ENCODE measurements around the gene GRB2.

GRB2 gene

DNA sequence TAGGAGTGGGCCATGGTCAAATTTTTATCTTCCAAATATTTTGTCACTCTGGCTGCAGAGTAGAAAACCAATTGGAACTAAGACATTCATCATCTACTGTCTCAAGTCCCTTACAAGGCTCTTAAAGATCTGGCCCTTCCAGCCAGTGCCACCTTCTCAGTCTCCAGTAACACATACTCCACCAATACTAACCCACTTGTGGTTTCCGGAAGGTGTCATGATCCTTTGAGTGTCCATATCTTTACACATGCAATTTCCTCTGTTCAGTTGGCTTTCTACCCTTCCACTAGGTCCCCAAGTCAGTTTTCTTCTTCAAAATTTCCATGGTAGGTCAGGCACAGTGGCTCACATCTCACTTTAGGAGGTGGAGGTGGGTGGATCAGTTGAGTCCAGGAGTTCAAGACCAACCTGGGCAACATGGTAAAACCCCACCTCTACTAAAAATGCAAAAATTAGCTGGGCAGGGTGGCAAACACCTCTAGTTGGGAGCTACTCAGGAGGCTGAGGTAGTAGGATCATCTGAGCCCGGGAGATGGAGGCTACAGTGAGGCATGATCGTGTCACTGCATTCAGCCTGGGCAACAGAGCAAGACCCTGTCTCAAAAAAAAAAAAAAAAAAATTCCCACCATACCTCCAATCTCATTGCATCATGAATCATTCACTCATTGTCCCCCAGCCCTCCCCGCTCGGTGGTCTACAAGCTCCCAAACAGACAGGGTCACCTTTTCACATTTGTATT lies 6.0 kb upstream of the GRB2 start:
- H3K4me1 ChIP-seq = no peaks in the 10 kb centered on the region
- H3K4me2 ChIP-seq (ENCODE audit: low read length) = no peak overlapping the region
- H3K79me2 ChIP-seq = no peaks in the 10 kb centered on the region
- H3K36me3 ChIP-seq (ENCODE audit: control insufficient read depth, insufficient read depth, low read length) = no peaks in the 10 kb centered on the region
- H3K27me3 ChIP-seq (ENCODE audit: control insufficient read depth, insufficient read depth, low read length) = no peaks in the 10 kb centered on the region
- no peak overlapping the region for H3K9ac ChIP-seq
- no peak overlapping the region for H3K4me3 ChIP-seq (ENCODE audit: low read depth, low read length)
- H3K9me3 ChIP-seq (ENCODE audit: control insufficient read depth, low read length) = no peaks in the 10 kb centered on the region
- no peak overlapping the region for H3K27ac ChIP-seq
- TF ChIP-seq, protein P1, sequence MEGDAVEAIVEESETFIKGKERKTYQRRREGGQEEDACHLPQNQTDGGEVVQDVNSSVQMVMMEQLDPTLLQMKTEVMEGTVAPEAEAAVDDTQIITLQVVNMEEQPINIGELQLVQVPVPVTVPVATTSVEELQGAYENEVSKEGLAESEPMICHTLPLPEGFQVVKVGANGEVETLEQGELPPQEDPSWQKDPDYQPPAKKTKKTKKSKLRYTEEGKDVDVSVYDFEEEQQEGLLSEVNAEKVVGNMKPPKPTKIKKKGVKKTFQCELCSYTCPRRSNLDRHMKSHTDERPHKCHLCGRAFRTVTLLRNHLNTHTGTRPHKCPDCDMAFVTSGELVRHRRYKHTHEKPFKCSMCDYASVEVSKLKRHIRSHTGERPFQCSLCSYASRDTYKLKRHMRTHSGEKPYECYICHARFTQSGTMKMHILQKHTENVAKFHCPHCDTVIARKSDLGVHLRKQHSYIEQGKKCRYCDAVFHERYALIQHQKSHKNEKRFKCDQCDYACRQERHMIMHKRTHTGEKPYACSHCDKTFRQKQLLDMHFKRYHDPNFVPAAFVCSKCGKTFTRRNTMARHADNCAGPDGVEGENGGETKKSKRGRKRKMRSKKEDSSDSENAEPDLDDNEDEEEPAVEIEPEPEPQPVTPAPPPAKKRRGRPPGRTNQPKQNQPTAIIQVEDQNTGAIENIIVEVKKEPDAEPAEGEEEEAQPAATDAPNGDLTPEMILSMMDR (IDR thresholded peaks at IDR 0.05) = no peak
- H2AFZ ChIP-seq = no peak overlapping the region

DNA sequence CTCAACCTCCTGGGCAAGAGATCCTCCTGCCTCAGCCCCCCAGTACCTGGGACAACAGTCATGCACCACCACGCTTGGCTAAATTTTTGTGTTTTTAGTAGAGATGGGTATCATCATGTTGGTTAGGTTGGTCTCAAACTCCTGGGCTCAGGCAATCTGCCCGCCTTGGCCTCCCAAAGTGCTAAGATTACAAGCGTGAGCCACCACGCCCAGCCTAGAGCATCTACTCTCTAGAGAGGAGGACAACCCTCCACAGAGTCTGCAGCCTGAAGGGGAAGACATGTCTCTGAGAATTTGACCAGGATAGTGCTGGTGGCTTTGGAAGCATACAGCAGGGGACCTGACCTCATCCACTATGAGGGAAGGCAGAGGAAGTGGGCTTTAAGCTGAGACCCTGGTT lies 4.7 kb upstream of the GRB2 start:
- no peak overlapping the region for H3K9ac ChIP-seq
- H2AFZ ChIP-seq = no peak overlapping the region
- no peaks in the 10 kb centered on the region for H3K79me2 ChIP-seq
- H3K27me3 ChIP-seq (ENCODE audit: control insufficient read depth, insufficient read depth, low read length) = no peaks in the 10 kb centered on the region
- no peaks in the 10 kb centered on the region for H3K9me3 ChIP-seq (ENCODE audit: control insufficient read depth, low read length)
- H3K4me1 ChIP-seq = no peaks in the 10 kb centered on the region
- TF ChIP-seq, protein P1 (IDR thresholded peaks at IDR 0.05) = no peak
- no peak overlapping the region for H3K4me3 ChIP-seq (ENCODE audit: low read depth, low read length)
- H3K27ac ChIP-seq = no peak overlapping the region
- H3K36me3 ChIP-seq (ENCODE audit: control insufficient read depth, insufficient read depth, low read length) = no peaks in the 10 kb centered on the region
- H3K4me2 ChIP-seq (ENCODE audit: low read length) = no peak overlapping the region

DNA sequence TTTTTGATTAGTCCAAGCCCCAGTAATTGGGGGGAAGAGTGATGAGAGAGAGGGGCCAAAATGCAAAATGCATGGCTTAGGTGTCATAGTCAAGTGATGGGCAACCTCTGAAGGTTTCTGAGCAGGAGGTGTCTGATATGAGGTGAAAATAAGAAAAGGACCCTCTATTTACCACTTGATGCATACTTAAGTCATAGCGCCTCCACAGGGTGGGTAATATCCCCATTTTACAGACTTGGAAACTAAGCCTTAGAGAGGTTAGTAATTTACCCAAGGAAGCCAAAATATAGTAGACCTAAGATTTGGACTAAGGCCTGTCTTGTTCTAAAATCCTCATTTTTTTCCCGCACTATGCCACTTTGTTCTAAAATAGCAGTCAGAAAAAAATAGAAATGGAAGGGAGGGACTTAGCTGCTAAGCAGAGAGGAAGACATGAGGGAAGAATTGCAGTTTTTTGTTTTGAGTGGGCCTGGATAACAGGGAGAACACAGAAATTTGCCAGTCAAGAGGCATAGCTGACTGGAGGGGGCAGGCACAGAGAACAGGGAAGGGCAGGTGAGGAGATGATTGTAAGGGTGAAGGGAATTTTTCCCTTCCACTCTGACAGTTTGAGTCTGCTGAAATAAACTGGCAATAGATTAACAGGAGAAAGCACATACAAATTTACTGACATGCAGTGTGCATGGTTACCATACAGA lies 2.3 kb upstream of the GRB2 start:
- no peaks in the 10 kb centered on the region for H3K9me3 ChIP-seq (ENCODE audit: control insufficient read depth, low read length)
- H3K27ac ChIP-seq = no peak overlapping the region
- no peaks in the 10 kb centered on the region for H3K27me3 ChIP-seq (ENCODE audit: control insufficient read depth, insufficient read depth, low read length)
- no peak overlapping the region for H3K9ac ChIP-seq
- no peak overlapping the region for H2AFZ ChIP-seq
- TF ChIP-seq, protein P1 (IDR thresholded peaks at IDR 0.05) = no peak
- H3K4me1 ChIP-seq = no peaks in the 10 kb centered on the region
- H3K79me2 ChIP-seq = peaks cover 10% of the 10 kb centered on the region
- no peak overlapping the region for H3K4me3 ChIP-seq (ENCODE audit: low read depth, low read length)
- no peaks in the 10 kb centered on the region for H3K36me3 ChIP-seq (ENCODE audit: control insufficient read depth, insufficient read depth, low read length)
- H3K4me2 ChIP-seq (ENCODE audit: low read length) = no peak overlapping the region

DNA sequence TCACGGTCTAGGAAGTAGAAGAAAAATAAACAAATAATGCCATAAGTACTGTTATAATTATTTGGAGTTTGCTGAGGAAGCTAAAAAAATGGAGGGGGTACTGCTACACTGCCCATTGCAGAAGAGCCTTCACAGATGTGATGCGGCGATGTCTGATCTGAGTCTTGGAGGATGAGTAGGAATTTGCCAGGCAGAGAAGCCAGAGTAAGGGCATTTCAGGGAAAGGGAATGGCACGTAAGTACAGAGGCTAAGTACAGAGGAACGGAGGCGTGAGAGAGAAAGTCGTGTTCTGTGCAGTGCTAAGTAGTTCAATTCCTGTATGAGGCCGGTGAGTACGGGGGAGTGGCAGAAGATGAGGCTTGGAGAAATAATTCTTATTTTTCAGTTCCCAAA lies 741 bp upstream of the GRB2 start:
- Histone ChIP-seq H3K4me1 (no peaks in the 10 kb centered on the region), H3K4me3 (ENCODE audit: low read depth, low read length) (peak overlapping the region; percentile 67), H3K27ac (no peak overlapping the region), H3K9ac (no peak overlapping the region), H3K27me3 (ENCODE audit: control insufficient read depth, insufficient read depth, low read length) (no peaks in the 10 kb centered on the region), H3K36me3 (ENCODE audit: control insufficient read depth, insufficient read depth, low read length) (no peaks in the 10 kb centered on the region), H3K79me2 (peaks cover 25% of the 10 kb centered on the region), H3K4me2 (ENCODE audit: low read length) (peak overlapping the region; percentile 98), H3K9me3 (ENCODE audit: control insufficient read depth, low read length) (no peaks in the 10 kb centered on the region), H2AFZ (peak overlapping the region; percentile 83)
- TF ChIP-seq, protein P1 (IDR thresholded peaks at IDR 0.05) = no peak
